OCI-LY7 (cell line): ENCODE data around the gene VANGL1. TPM values are rescaled to one million over a fixed set of nuclear protein-coding genes. Genes with fewer than 3 reads are reported as not detected.

ENCODE experiments used
- BruUV-seq: library from RNA; stranded (reverse); fragments of 400-500 nt; replicated peaks from 2 replicates; lab custom pipeline; 2021; lab: Mats Ljungman, UMichigan
- CTCF ChIA-PET: fragments of 300-600 bp; sonication (Branson Sonifier 250); formaldehyde crosslinking; loops from one replicate; lab custom pipeline; 2022; ENCODE audit warnings: antibody characterized with exemption; ENCODE audit not compliant: unreplicated experiment; lab: Charles Lee
- POLR2A ChIA-PET: fragments of 300-600 bp; sonication (Branson Sonifier 250); formaldehyde crosslinking; loops from one replicate; lab custom pipeline; 2022; ENCODE audit warnings: antibody characterized with exemption; lab: Charles Lee
- DNase-seq: peaks from one replicate; pipeline ENCODE4 v3.0.0-alpha.2; 2015; ENCODE audit warnings: low spot score
- H2AFZ ChIP-seq: fragments of 200-600 bp; sonication (generic), shearing (Covaris generic); 2 replicates; pipeline ENCODE4 v1.6.1; 2014; ENCODE audit warnings: mild to moderate bottlenecking, antibody characterized with exemption, low read length, moderate library complexity
- H3K27ac ChIP-seq: fragments of 200-600 bp; sonication (generic); 2 replicates; pipeline ENCODE4 v1.5.1; 2014; ENCODE audit warnings: mixed run types, low read depth, mild to moderate bottlenecking, moderate library complexity, low read length, inconsistent platforms; ENCODE audit not compliant: poor library complexity, severe bottlenecking
- H3K36me3 ChIP-seq: fragments of 200-600 bp; sonication (generic); 2 replicates; pipeline ENCODE4 v1.6.1; 2014; ENCODE audit warnings: mild to moderate bottlenecking, antibody characterized with exemption, low read length, moderate library complexity, mixed read lengths; ENCODE audit not compliant: insufficient read depth
- H3K4me1 ChIP-seq: fragments of 200-600 bp; sonication (generic); 2 replicates; pipeline ENCODE4 v1.5.1; 2014; ENCODE audit warnings: mild to moderate bottlenecking, low read length; ENCODE audit not compliant: insufficient read depth, poor library complexity, severe bottlenecking
- H3K4me2 ChIP-seq: fragments of 200-600 bp; sonication (generic); 2 replicates; pipeline ENCODE4 v1.6.1; 2014; ENCODE audit warnings: mild to moderate bottlenecking, low read length
- H3K4me3 ChIP-seq: fragments of 200-600 bp; sonication (generic); 2 replicates; pipeline ENCODE4 v1.5.1; 2014; ENCODE audit warnings: mild to moderate bottlenecking, low read depth, low read length; ENCODE audit not compliant: poor library complexity, severe bottlenecking
- H3K79me2 ChIP-seq: fragments of 200-600 bp; sonication (generic); 2 replicates; pipeline ENCODE4 v1.6.1; 2016; ENCODE audit warnings: low read depth, mild to moderate bottlenecking, low read length, moderate library complexity, mixed read lengths; ENCODE audit not compliant: insufficient read depth
- H3K9me2 ChIP-seq: fragments of 200-600 bp; sonication (generic); 2 replicates; pipeline ENCODE4 v1.6.1; 2016; ENCODE audit warnings: mild to moderate bottlenecking, low read length, mixed read lengths; ENCODE audit not compliant: insufficient read depth
- H3K9me3 ChIP-seq: fragments of 200-600 bp; sonication (generic); 2 replicates; pipeline ENCODE4 v1.6.1; 2014; ENCODE audit warnings: mild to moderate bottlenecking, mixed run types, low read length, mixed read lengths
- H4K20me1 ChIP-seq: fragments of 200-600 bp; sonication (generic); 2 replicates; pipeline ENCODE4 v1.6.1; 2014; ENCODE audit warnings: mild to moderate bottlenecking, antibody characterized with exemption, low read length, moderate library complexity, mixed read lengths; ENCODE audit not compliant: insufficient read depth
- EZH2phosphoT487 ChIP-seq: fragments of 200-600 bp; sonication (generic); IDR thresholded peaks from 2 replicates; pipeline ENCODE4 v1.6.1; 2018; ENCODE audit warnings: low read depth, borderline replicate concordance, mild to moderate bottlenecking, mixed run types, antibody characterized with exemption, low read length, moderate library complexity, mixed read lengths
- intact Hi-C: fragments of 100-400 bp; cut with micrococcal nuclease; formaldehyde crosslinking; loops from one replicate; pipeline ENCODE4 v1.10.0; 2022; ENCODE audit not compliant: unreplicated experiment
- total RNA-seq, 2 experiments: library from RNA; depleted of rRNA in 1 of 2; stranded (reverse); fragments of >200 nt in 1 of 2; shearing (Covaris generic) in 1 of 2; gene quantifications; 2 replicates each; pipeline ENCODE4 v1.2.3, GENCODE V29; 2014 to 2022
- TF ChIP-seq, protein P1 (sequence below): fragments of 200-600 bp; sonication (generic); conservative IDR thresholded peaks from 2 replicates; pipeline ENCODE4 v1.5.1; 2014; ENCODE audit warnings: mild to moderate bottlenecking, antibody characterized with exemption, low read length, moderate library complexity, mixed read lengths

Gene VANGL1
- total RNA-seq, 2 experiments from 2014 or later = 1.2 TPM; not detected in 1

DNA sequence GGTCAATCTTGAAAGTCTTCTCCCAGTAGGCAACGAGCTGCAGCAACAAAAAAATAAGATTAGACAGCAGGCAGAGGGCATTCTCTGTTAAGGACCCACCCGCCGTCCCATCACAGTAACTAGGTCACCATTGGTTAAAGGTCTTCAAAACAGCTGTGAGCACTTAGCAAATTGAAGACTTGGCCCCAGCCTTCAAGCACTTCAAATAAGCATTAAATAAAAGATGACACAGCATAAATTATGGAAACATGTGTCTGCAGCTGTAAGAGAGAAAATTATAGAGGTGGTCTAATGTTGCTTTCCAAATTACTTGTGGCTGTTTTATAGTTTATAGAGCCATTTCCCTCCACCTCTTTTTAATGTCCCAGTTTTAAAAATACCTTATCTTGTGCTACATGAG lies 61.2 kb downstream of the VANGL1 start:
- intact Hi-C loops = no loop called here
- Histone ChIP-seq H3K36me3 (no peaks in the 10 kb centered on the region), H3K4me1 (no peaks in the 10 kb centered on the region), H2AFZ (no peak overlapping the region), H3K79me2 (no peaks in the 10 kb centered on the region), H3K27ac (no peak overlapping the region), H4K20me1 (no peaks in the 10 kb centered on the region), H3K4me3 (no peak overlapping the region), H3K9me3 (no peaks in the 10 kb centered on the region), H3K4me2 (no peak overlapping the region), H3K9me2 (no peaks in the 10 kb centered on the region)
- ChIA-PET CTCF (no interaction called here), POLR2A (interaction anchor here (0.6 kb wide), 1 partner anchor 70 kb away, joined by 4 read pairs; no protein-coding TSS in a partner anchor)
- BruUV-seq = no TSS peak
- no peak for TF ChIP-seq EZH2phosphoT487
- TF ChIP-seq, protein P1, sequence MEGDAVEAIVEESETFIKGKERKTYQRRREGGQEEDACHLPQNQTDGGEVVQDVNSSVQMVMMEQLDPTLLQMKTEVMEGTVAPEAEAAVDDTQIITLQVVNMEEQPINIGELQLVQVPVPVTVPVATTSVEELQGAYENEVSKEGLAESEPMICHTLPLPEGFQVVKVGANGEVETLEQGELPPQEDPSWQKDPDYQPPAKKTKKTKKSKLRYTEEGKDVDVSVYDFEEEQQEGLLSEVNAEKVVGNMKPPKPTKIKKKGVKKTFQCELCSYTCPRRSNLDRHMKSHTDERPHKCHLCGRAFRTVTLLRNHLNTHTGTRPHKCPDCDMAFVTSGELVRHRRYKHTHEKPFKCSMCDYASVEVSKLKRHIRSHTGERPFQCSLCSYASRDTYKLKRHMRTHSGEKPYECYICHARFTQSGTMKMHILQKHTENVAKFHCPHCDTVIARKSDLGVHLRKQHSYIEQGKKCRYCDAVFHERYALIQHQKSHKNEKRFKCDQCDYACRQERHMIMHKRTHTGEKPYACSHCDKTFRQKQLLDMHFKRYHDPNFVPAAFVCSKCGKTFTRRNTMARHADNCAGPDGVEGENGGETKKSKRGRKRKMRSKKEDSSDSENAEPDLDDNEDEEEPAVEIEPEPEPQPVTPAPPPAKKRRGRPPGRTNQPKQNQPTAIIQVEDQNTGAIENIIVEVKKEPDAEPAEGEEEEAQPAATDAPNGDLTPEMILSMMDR = no peak
- no peak for DNase-seq

DNA sequence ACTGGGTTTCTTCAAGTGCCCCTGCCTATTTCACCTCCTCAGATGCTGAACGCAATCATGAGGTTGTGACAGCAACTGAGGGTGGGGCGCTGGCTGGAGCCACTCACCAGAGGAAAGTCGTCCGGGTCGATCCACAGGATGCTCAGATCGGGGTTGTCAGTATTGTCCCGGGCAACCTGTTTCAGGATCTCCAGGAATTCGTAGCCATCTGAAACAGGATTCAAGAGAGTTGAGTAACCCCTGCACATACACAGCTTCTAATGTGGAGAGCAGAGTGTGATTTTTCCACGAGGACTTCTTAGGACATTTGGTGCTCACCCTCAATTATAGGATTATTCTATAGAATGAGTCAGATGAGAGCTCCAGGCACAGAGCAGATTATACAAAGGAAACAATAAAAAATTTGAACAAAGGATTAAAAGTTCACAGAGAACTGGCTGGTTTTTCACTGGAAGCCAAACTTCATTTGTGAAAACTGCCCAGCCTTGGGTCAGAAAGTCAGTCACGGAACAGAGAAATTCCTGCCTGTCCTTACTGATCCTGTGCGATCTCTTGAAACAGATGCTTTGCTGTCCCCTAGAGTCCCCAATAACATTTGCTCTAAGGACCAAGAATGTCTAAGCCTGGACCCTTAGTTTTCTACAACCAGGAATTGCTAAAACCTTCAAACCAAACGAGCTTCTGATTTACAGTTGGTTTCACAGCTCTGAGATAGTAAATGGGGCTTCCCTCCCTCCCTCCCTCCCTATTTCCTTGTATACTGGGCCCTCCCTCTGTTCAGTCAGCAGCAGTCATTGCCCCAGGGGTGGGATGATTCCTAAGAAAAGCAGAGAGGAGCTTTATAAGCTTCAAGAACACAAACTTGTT lies 63.5 kb downstream of the VANGL1 start:
- no TSS peak for BruUV-seq
- Histone ChIP-seq H2AFZ (no peak overlapping the region), H3K9me2 (no peaks in the 10 kb centered on the region), H3K4me1 (no peaks in the 10 kb centered on the region), H3K4me3 (no peak overlapping the region), H4K20me1 (no peaks in the 10 kb centered on the region), H3K9me3 (no peaks in the 10 kb centered on the region), H3K4me2 (no peak overlapping the region), H3K79me2 (no peaks in the 10 kb centered on the region), H3K36me3 (no peaks in the 10 kb centered on the region), H3K27ac (no peak overlapping the region)
- no peak for DNase-seq
- ChIA-PET CTCF (no interaction called here), POLR2A (no interaction called here)
- no peak for TF ChIP-seq EZH2phosphoT487
- TF ChIP-seq, protein P1 = no peak
- intact Hi-C loops = loop anchor here (5.0 kb wide), 1 partner anchor 98 kb away; no protein-coding TSS in a partner anchor

DNA sequence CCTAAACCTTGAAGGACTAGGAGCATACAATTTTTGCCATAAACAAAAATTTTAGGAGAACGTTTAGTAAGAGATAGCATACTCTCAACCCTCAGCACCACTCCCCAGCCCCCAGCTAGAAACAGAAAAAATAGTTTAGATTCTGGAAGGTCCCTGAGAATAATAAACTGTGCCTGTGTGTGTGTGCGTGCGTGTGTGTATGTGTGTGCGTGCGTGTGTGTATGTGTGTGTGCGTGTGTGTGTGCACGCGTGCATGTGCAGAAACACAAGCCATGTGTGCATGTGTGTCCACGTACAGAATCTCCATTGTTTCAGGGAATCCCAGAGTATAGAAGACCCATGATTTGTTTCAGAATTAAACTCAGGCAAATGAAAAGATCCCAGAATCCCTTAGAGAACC lies 64.2 kb downstream of the VANGL1 start:
- Histone ChIP-seq H3K4me3 (no peak overlapping the region), H3K36me3 (no peaks in the 10 kb centered on the region), H3K4me1 (no peaks in the 10 kb centered on the region), H4K20me1 (no peaks in the 10 kb centered on the region), H3K79me2 (no peaks in the 10 kb centered on the region), H2AFZ (no peak overlapping the region), H3K4me2 (no peak overlapping the region), H3K27ac (no peak overlapping the region), H3K9me2 (no peaks in the 10 kb centered on the region), H3K9me3 (no peaks in the 10 kb centered on the region)
- no peak for DNase-seq
- no peak for TF ChIP-seq EZH2phosphoT487
- TF ChIP-seq, protein P1 = no peak
- intact Hi-C loops = loop anchor here (5.0 kb wide), 1 partner anchor 99 kb away; no protein-coding TSS in a partner anchor
- ChIA-PET CTCF (interaction anchor here (0.9 kb wide), 1 partner anchor 12 kb away, joined by 3 read pairs; no protein-coding TSS in a partner anchor), POLR2A (no interaction called here)
- no TSS peak for BruUV-seq
